ENCODE results near the gene IGF2R.

Gene IGF2R

GRCh38 chr6:160031442-160031841, 62.6 kb downstream of the IGF2R start:
- no peak for TF ChIP-seq CTCF (IDR thresholded peaks at IDR 0.05; ENCODE audit: low read depth, low read length, missing control alignments)
- H3K4me3 ChIP-seq (ENCODE audit: low read depth, low read length): no peak overlapping the region
- peak; percentile 12 for DNase-seq (ENCODE audit: low read depth)

- no peak for TF ChIP-seq CTCF (IDR thresholded peaks at IDR 0.05; ENCODE audit: low read depth, low read length, missing control alignments)
- DNase-seq (ENCODE audit: low read depth): no peak
- no peak overlapping the region for H3K4me3 ChIP-seq (ENCODE audit: low read depth, low read length)
These were observed 63.0 kb downstream of the IGF2R start for GRCh38 chr6:160031871-160032270.

GRCh38 chr6:160032538-160032937, 63.7 kb downstream of the IGF2R start:
- no peak overlapping the region for H3K4me3 ChIP-seq (ENCODE audit: low read depth, low read length)
- TF ChIP-seq CTCF (IDR thresholded peaks at IDR 0.05; ENCODE audit: low read depth, low read length, missing control alignments): no peak
- DNase-seq (ENCODE audit: low read depth): no peak

GRCh38 chr6:160034036-160034930, 65.4 kb downstream of the IGF2R start:
- no peak overlapping the region for H3K4me3 ChIP-seq (ENCODE audit: low read depth, low read length)
- TF ChIP-seq CTCF (IDR thresholded peaks at IDR 0.05; ENCODE audit: low read depth, low read length, missing control alignments): no peak
- DNase-seq (ENCODE audit: low read depth): no peak

GRCh38 chr6:160035241-160035640, 66.4 kb downstream of the IGF2R start:
- DNase-seq (ENCODE audit: low read depth): no peak
- no peak overlapping the region for H3K4me3 ChIP-seq (ENCODE audit: low read depth, low read length)
- no peak for TF ChIP-seq CTCF (IDR thresholded peaks at IDR 0.05; ENCODE audit: low read depth, low read length, missing control alignments)

- TF ChIP-seq CTCF (IDR thresholded peaks at IDR 0.05; ENCODE audit: low read depth, low read length, missing control alignments): no peak
- no peak for DNase-seq (ENCODE audit: low read depth)
- H3K4me3 ChIP-seq (ENCODE audit: low read depth, low read length): no peak overlapping the region
These were observed 66.9 kb downstream of the IGF2R start for GRCh38 chr6:160035693-160036330.

Data from GM12864 (cell line).